Measurements from ENCODE around the gene INSM1.

INSM1 gene

DNA sequence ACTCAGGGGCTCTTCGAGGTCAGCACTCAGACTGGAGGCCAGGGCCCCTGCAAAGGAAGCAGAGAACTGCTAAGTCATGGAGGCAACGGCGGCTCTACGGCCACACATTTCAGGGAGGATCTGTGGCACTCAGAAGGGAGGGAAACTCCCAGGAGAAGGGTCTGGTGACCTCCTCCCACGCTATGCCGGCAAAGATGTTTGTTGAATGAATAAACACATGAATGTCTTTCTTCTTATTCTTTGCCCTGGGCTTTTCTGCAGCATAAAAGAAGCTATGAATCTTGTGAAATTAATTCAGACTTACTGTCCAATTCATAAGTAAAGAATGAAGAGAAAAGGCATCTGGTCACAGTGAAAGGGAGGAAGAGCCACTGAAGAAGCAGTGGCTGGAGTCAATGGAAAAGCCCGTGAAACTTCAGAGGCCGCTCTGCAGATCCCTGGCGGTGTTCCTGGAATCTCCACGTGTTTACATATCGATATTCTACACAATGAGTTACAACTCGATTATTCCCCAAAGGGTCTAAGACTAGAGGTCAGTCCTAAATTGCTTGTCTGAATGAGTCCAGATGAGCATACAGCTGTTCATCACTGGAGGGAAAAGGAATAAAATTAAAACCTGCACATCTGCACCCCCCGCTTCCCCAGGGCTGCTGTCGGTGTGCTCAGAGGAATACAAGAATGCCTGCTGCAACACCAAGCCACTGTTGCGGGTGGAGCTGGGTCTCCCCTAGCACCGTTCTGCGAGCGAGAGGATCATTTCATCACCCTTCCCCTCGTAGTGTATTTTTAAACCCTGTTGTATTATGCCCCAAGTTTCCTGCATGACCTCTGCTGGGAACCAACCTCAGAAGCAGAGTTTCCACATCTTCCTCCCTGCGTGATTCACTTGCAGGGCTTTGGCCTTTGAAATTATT lies 25.6 kb downstream of the INSM1 start:
- DNase-seq (ENCODE audit: low spot score): no peak

DNA sequence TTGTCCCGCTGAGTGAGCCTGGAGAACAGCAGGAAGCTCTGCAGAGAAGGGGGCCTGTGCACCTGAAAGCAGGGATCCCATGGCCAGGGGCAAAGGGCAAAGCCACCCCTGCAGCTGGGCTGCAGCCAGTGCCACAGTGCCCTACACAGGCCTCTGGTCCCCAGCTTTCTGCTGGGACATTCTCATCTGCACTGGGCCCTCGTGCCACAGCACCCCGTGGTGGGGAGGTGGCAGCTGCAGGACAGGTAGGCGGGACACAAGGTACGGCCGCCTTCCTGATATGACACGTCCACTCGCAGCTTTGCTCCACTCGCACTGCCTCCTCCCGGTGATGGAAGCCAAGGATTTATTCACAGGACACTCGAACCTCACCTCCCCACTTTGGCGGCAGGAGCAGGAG lies 27.2 kb downstream of the INSM1 start:
- no peak for DNase-seq (ENCODE audit: low spot score)

DNA sequence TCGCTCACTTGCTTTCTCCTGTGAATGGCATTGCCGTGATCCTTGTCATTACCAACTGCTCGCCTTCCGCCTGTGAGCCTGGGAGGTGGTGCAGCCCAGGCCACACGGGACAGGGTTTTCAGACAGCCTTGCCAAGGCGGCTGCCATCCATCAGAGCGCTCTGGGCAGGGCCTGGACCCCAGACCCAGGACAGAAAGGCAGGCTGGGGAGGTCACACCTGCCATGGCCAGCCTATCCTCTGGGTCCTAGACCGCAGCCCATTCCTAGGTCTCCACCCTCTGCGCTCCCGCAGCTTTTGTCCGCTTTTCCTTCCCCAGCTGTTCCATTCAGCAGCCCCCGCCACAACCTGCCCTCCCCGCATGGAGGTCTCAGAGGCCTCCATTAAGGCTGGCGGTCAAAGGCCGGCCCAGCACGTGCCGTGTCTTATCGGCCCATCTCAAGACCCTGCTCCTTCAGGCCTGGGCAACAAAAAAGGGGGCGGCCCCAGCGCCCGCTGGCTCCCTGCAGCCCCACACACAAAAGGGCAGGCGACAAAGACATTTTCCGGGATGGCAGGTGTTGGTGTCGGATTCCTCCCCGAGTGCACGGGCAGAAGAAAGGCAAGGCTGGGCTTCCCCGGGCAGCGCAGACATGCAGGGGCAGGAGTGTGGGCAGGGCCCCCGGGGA lies 28.1 kb downstream of the INSM1 start:
- no peak for DNase-seq (ENCODE audit: low spot score)

DNA sequence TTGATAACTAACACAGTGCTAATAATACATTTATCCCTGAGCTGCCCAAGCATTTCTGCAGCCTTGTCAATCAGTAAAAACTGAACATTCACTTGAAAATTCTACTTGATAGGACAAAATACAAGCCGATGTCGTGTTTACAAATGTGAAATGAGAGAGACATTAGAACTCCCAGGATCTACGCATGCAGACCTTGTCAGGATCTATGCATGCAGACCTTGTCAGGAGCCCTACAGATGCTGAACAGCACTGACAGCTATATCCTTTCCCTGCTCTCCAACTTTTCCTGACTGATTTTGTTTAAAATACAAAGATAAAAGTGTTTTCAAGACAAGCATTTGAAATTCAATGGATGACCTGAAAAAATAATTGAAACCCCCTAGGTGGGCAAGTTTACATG lies 28.9 kb downstream of the INSM1 start:
- DNase-seq (ENCODE audit: low spot score): no peak

DNA sequence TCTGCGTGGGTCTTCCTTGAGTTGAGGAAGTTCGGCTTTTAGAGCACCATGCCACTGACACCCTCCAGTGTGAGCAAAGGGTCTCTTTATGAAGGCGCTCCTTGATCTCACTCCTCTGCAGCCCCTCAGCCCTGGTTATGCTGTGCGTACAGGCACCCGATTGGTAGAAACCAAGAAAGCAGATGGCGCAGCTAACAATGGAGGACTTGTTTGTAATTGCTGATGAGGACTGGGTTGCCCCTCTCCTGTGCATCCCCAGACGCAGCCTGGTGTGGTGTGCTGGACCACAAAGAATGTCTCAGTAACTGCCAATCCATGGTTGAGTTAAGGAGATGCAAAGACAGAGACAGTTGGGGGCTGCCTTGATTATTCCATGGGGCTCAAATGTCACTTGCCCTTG lies 30.2 kb downstream of the INSM1 start:
- DNase-seq (ENCODE audit: low spot score): no peak

DNA sequence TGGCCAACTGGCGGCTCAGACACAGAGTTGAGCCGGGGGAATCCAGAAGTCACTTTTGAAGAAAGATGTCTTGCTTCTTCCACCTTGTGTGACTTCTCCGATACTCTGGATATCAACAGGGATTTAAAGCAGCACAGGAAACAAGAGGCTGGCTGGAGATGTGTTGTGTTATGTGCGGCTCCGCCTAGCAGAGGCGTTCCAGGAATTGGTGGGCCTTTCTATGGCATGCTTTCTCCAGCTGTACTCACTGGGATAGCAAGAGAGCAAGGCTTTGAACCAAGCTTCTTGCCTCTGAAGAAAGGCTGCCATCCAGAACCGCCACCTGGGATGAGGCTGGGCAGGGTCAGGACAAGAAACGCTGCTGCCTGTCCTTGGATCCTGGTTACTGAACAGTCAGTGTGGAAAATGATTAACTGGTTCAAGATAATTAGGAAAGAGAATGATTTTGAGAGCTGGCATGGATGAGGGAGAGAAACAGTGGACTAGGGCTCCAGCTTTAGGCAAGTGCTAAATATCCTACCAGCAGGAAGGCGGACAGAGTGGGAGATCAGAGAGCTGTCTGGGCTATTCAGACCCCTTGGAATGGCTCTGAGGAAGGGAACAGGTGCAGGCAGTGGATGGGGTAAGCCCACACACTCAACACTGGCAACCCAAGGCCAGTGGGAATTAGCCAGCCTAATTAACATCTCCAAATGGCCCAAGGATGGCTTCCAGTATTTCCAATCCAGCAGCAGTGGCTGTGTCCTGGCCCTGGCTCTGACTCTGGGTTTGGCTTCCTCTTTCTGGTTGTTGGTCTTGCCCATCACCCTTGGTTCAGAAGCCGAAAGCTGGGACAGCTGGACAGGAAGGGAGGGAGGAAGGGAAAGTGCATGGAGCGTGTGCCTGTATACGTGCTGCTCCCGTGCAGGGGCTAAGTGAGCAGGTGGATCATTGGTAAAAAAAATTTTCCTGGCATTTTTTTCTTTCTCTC lies 31.9 kb downstream of the INSM1 start:
- DNase-seq (ENCODE audit: low spot score): no peak

DNA sequence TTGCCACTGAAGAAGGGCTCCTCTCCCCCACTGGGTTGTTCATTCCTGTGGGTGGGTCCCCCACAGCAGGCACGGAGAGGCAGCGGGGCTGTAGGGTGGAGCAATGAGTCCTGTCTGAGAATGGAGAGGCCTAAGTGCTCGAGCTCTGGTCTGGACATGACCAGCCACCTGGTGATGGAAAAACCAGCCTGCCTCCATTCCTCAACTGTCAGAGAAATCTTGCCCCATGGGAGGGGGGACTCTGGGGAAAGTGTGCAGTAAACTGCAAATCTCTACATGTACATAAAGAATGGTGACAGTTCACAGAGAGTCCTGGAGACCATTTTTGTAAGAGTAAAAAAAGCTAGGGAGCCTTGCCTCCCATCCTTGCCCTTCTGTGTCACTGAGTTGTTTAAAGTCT lies 34.1 kb downstream of the INSM1 start:
- no peak for DNase-seq (ENCODE audit: low spot score)

DNA sequence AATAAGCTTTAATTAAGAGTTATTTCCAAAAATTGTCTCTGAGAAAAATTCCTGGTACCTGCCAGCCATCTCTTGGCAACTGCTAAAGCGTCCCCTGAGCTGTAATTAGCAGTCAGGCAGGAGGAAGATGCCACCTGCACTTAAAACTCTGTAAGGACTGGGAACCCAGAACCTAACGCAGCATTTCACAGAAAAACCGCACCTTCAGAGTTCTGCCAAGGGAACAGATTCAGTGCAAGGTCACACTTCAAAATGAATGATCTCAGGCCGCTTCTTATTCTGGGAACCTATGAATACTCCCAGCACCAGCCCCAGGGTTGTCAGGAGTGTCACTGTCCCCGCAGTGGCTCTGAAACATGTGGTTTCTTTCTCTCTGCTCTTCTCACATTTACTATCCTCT lies 36.7 kb downstream of the INSM1 start:
- no peak for DNase-seq (ENCODE audit: low spot score)

DNA sequence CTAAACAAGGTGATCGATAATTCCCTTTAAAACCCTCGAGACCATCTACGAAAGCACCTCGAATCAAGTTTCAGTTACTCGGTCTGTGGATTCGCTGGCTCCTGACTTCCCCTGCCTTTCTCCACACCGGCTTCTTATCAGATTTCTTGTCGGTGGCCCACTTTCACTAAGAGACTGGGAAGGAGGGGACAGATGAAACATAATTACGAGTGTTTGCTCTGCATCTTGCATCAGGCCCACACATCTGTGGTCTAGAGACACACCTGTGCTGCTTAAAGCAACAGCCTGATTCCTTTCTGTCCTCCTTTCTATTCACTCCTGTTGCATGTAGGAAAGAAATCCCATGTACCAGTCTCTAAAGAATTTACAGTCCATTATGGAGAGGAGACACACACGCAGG lies 37.7 kb downstream of the INSM1 start:
- DNase-seq (ENCODE audit: low spot score): no peak

DNA sequence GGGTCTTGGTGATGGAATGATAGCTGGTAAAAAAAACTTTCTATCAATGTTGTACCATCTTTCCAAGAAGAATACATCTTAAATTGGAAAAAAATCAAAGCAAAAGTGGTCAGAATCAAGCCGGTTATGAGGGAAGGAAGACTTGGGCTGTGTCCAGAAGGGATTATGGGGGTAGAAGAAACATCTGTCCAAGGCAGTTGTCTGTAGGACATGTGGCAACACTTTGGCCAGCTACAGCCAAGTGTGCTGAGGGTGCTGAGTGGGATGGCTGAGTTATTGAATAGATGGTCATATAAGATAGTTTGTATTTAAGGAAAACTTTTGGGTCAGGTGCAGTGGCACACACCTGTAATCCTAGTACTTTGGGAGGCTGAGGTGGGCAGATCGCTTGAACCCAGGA lies 38.4 kb downstream of the INSM1 start:
- DNase-seq (ENCODE audit: low spot score): no peak

DNA sequence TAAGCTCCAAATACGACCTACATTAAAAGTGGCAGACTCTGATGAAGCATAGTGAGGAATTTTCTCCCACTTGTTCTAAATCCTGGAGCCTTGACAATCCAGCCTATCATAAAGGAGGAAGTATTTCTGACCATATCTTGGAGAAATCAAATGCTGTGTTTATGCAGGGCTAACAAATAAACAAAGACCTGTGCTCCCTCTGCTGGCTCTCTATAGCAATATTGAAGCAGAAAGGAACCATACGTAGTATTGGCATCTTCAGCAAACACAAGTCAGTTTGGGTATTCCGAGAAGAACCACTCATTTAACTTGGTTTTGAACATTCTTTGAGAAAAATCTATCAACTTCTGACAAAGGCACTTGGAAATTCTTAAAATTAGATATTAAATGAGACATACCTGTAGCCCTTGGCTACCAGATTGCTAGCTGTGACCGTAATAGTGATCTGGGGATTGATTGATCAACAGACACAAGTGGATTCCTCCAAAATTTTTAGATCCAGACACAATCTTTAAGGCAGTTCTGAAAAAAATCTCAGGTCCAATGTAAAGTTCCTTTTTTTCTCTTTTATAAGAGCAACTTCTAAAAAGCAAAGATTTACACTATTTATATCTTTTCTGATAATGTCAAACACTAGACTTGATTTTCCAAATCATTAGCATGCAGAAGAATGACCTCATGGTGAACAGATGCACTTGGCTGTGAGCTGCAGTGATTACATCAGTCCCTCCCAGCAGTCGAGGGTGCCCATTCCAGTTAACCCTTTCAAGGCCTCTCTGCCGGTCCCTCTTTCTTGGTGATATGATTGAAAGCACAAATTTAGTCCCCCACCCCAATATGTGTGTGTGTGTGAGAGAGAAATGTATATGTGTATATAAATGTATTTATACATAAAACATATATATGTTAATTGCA lies 40.2 kb downstream of the INSM1 start:
- DNase-seq (ENCODE audit: low spot score): no peak

DNA sequence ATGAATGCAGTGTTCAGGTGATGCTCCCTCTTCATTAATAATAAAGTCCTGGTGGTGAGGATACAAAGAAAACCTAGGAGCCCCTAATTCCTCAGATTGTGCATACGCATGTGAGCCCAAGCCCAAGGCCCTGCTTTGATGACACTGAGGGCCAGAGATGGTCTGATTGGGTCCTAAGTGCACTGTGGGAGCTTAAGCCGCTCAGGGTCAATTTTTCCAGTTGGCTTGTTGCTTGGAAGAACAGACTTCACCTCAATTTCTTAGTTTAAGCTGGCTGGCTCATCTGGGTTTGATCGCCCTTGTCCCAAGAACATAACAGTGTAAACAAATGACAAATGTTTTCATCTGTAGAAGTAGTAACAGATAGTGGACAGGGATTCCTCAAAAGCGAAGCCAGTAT lies 41.4 kb downstream of the INSM1 start:
- DNase-seq (ENCODE audit: low spot score): no peak

DNA sequence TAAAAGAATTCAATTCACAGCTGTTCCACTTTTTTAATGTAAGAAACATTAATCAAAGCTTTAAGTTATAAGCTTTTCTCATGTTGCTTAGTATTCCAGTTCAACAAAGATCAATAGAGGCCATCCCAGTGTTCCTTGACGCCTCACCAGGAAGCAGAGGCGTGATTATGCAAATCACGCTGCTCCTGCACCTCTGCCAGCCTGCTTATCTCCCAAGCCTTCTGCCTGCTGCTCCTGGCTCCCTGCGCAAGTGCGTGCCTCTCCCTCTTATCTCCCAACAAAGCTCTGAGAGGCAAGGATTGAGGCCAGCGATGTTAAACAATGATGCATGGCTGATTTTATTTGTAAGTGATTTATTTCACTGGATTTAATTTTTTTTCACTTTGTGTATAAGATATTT lies 42.8 kb downstream of the INSM1 start:
- DNase-seq (ENCODE audit: low spot score): no peak

DNA sequence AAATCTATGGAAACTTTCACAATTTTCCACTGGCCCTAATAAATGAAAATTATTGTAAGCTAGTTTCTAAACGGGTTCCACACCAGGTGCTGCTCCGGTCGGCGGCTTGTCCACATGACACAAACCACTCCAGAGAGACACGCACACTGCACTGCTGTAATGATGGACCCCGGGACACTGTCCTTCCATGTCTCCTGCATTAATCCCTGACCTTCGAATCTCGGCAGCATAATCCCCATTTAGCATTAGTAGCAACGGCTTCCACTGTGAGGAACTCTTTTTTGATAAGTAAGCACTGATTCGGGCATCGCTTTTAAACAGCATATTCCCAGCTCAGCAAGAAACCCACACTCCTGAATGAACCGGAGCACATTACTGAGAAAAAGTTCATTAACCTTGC lies 43.5 kb downstream of the INSM1 start:
- no peak for DNase-seq (ENCODE audit: low spot score)

DNA sequence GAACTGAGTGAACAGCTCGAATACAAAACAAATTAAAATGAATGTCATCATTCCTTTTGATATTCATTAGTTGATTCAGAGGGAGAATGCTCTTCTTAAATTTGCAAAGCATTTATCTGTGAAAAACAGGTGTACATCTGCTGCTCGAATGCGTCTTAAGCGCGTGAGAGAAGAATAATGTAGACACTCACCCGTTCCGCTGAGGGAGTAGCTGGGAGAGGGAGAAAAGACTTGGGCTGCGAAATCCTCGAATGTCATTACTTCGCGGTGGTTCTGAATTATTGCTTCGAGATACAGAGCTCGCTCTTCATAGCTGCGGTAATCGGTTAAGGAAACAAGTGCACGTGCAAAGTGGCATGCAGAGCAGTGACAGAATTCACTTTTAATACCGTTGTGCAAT lies 43.9 kb downstream of the INSM1 start:
- no peak for DNase-seq (ENCODE audit: low spot score)

DNA sequence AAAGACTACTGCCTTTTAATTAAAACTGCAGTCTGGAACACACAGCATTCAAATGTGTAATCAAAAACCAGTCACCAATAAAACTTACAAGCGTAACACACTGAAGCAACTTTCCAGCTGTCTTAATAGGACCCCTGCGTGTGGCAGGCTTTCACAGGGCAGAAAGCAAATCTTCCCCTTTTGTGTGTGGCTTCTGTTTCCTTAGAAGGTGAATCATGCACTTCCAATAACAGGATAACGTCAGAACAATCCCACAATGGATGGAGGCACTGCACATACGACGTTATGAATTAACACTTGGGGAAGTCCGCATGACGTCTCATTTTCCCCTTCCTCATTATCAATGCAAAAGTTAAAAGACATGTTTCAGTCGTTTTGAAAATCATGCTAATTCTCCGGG lies 44.8 kb downstream of the INSM1 start:
- DNase-seq (ENCODE audit: low spot score): no peak

DNA sequence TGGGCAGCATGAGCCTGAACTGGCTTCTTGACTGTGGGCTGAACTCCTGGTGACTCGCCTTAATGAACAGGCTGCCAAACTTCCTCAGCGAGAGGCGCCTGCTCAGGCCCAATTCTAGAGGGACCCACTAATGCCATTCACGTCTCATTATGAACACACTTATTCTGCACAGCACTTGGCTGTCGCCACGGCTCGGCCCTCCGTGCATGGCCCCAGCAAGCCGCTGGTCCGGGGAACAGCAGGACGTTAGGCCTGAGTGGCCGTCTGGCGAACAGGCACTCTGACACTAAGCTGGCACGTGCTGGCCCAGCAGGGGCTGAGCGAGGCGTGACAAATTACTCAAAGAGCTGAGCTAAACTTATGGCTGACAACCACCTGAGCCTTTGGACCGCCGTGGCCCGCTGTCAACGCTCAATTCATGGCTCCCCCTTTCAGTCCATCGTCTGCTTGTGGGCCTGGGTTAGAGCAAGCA lies 45.9 kb downstream of the INSM1 start:
- no peak for DNase-seq (ENCODE audit: low spot score)

DNA sequence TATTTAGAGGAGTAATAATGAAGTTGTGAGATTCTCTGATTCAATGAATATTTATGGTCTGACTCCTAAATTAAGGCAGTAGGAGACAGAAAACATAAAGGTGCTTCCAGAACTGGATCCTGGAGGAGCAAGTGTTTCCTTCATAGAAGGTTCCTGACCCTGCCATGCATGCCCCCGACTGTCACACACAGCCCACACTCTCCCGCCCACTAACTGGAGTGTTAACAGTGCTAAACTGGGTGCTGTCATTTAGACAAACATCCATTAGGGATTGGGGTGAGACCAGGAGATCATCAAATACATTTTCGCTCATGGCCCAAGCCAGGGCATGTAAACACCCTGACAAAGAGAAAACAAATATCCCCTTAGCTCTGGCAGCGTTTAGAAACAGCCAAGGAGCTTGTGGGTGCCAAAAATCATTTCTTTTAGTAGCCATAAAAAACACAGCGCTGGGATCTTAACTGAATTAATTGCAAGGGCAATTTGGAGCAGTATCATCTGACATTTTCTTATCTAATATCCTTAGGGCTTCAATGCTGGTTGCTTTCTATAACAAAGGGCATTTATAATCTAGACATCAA lies 46.8 kb downstream of the INSM1 start:
- DNase-seq (ENCODE audit: low spot score): no peak

DNA sequence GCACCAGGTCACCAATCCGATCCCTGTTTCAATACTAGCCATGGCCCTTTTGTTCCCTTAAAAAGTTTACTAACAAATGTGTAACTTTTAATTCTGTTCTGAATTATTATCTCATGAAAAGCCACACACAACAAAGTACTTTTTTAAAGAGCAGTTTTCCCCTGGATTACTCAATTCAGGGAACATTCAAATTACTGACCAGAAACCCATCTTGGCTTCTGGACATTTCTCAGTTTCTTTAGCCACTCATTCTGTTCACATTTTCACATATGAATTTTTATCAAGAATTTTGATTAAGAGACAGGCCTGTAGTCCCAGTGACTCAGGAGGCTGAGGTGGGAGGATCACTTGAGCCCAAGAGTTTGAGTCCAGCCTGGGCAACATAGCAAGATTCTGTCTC lies 47.4 kb downstream of the INSM1 start:
- DNase-seq (ENCODE audit: low spot score): no peak

DNA sequence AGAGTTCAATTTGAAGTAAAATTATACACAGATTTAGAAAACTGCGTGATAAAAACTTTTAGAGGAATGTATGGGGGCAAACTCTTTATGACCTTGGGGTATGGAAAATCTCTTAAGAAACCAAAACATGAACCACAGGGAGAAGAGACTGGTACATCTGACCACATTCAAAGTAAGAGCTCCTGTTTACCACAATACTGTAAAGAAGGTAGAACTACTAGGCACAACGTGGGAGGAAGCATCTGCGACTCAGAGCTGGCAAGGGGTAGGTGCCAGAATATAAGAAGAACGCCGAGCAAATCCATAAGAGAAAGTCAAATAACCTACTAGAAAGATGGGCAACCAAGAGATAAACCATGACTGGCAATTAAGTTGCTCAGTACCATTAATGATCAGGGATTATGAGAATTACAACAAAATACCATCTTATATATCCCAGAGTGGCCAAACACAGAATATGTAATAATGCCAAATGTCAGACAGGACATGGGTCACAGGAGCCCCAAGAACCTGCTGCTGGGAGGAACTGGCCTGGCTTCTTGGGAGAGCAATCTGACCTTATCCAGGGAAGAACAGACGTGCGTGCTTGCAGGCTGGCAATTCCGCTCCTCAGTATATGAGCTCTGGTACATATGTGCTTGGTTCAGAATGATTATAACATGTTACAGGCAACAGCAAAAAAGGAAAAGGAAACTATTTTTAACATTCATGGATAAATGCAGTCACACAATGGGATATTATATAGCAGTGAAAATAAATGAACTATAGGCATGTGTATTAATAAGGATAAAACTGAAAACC lies 50.2 kb downstream of the INSM1 start:
- DNase-seq (ENCODE audit: low spot score): no peak
